SH-SY5Y (cell line): ENCODE measurements around the gene RHBDF1.

Experiments
- GATA2 ChIP-seq: IDR thresholded peaks from 2 replicates; pipeline ENCODE4 v1.6.1; 2011; ENCODE audit warnings: mild to moderate bottlenecking, low read depth, low read length
- GATA3 ChIP-seq: IDR thresholded peaks from 2 replicates; pipeline ENCODE4 v1.6.1; 2011; ENCODE audit warnings: low read depth, mild to moderate bottlenecking, low read length, moderate library complexity

DNA sequence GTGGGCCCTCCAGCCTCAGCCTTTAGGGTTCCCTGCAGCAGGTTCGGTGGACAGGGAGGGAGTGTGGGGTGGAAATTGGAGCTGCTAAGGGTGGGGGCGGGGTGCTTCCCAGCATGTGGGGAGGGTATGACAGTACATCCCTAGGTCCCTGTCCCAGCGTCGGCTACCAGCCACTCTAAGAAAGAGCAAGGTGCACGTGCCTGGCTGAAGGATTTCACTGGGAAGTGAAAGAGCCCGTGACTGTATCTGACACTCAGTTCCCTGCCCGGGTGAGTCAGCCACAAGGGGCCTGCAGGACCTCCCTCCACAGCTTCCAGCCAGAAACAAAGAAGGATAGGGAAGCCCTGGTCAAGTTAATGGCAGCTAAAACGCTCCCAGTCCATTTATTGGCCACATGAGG lies 14.7 kb downstream of the RHBDF1 start:
- no peak for TF ChIP-seq GATA3
- TF ChIP-seq GATA2: no peak
